Muscle of leg (tissue), 11 donors: ENCODE results near the gene CRHR1. TPM values are rescaled to one million over a fixed set of nuclear protein-coding genes. Genes with fewer than 3 reads are reported as not detected.
"Not testable (repeated sequence)": the region's sequence is repeated elsewhere in the genome, so short reads cannot be mapped to it uniquely, and the experiment has no call there.

Experiments
- DNase-seq: peaks from one replicate; pipeline ENCODE4 v3.0.0; 2013
- H3K27ac ChIP-seq: one replicate; pipeline ENCODE4 v1.5.1; 2013; ENCODE audit warnings: mild to moderate bottlenecking, low read length, control low read depth
- H3K27me3 ChIP-seq: one replicate; pipeline ENCODE4 v1.6.1; 2013; ENCODE audit warnings: low read length; ENCODE audit not compliant: control insufficient read depth, insufficient read depth
- H3K36me3 ChIP-seq: one replicate; pipeline ENCODE4 v1.6.1; 2013; ENCODE audit warnings: low read length; ENCODE audit not compliant: control insufficient read depth, insufficient read depth
- H3K4me1 ChIP-seq: one replicate; pipeline ENCODE4 v1.6.1; 2013; ENCODE audit warnings: low read length; ENCODE audit not compliant: control insufficient read depth, insufficient read depth
- H3K4me3 ChIP-seq: one replicate; pipeline ENCODE4 v1.5.1; 2013; ENCODE audit warnings: low read length, control low read depth
- H3K9me3 ChIP-seq: replicated peaks from 2 replicates; pipeline ENCODE4 v1.6.1; 2013; ENCODE audit warnings: low read depth, low read length; ENCODE audit not compliant: control insufficient read depth
- WGBS: methylation state at CpG from one replicate; pipeline ENCODE4 v1.1.5; 2013; ENCODE audit warnings: missing lambda C conversion rate; ENCODE audit not compliant: insufficient coverage; 5-methylcytosine and 5-hydroxymethylcytosine counted together
- polyA plus RNA-seq, 8 donors: library from polyadenylated mRNA; unstranded; fragments of 120-200 nt; gene quantifications; one replicate each; pipeline versions ENCODE4 v1.2.1 to v1.2.3, GENCODE V29; 2013; ENCODE audit warnings: inconsistent platforms in 1 of 8, low replicate concordance in 1 of 8; ENCODE audit not compliant: insufficient read length in 8 of 8, insufficient read depth in 1 of 8
- total RNA-seq: library from RNA; stranded (reverse); fragments of 120-200 nt; gene quantifications from one replicate; pipeline ENCODE4 v1.2.4, GENCODE V29; 2013

The CRHR1 gene
- total and polyA plus RNA-seq, 9 donors: 0.09 to 0.98 (median 0.52) TPM; not detected in 5

DNA sequence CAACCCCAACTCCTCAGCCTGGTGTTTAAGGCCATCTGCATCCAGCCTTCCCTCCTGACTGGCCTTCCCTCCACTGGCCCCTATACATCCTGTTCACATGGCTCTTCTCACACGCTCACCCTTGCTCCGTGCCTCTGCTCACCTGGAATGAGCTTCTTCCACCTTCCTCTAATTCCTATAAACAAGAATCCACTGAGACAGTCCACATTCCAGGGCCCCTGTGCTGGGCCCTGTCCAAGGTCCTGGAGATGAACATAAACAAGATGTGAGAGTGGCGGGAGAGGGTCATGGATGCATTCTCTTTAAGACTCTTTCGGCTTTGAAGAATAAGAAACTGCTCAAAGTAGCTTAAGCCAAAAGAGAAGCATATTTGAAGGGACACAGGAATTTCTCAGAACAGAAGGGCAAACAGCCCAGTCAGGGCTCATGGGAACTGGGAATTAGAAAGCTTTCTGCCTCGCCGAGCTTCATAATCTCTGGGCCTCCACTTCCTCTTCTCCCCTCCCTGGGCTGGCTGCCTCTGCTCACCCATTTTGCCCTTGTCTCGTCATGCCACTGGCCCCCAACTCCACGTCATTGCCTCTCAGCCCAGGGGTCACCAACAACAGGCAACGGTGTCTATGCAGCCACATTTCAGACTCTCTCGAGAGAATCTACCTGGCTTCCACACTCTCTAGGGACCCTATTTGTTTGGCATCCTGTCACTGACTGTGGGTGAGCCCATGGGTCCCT is 74.0 kb downstream of the CRHR1 start:
- no peak overlapping the region for H3K27ac ChIP-seq
- no peaks in the 10 kb centered on the region for H3K27me3 ChIP-seq
- H3K4me1 ChIP-seq: no peaks in the 10 kb centered on the region
- DNase-seq: peak; percentile 70
- H3K36me3 ChIP-seq: no peaks in the 10 kb centered on the region
- H3K9me3 ChIP-seq: no peaks in the 10 kb centered on the region
- no peak overlapping the region for H3K4me3 ChIP-seq
- WGBS: 26% methylated on average over 10 of the region's 10 CpGs

DNA sequence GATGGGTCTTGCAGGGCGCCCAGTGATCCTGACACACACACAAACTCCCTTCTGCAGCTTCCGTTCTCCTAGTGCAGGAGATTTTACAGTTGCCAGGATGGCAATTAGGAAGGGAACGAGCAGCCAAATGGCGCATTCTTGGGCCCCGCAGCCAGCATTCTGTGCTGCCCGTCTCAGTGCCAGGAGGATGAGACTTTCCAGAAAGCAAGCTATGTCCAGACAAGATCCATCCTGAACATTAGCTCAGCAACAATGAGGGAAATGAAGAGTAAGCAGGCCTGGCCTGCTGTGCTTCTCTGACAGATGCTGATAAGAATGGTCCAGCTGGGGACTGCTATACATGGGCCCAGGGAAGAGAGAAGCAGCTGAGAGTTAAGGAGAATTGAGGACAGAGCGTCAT is 77.0 kb downstream of the CRHR1 start:
- Histone ChIP-seq H3K4me3 (no peak overlapping the region), H3K27ac (no peak overlapping the region), H3K9me3 (no peaks in the 10 kb centered on the region), H3K27me3 (peaks cover 12% of the 10 kb centered on the region), H3K36me3 (no peaks in the 10 kb centered on the region), H3K4me1 (no peaks in the 10 kb centered on the region)
- no peak for DNase-seq
- whole genome bisulfite sequencing: 80% methylated on average over 5 of the region's 7 CpGs

DNA sequence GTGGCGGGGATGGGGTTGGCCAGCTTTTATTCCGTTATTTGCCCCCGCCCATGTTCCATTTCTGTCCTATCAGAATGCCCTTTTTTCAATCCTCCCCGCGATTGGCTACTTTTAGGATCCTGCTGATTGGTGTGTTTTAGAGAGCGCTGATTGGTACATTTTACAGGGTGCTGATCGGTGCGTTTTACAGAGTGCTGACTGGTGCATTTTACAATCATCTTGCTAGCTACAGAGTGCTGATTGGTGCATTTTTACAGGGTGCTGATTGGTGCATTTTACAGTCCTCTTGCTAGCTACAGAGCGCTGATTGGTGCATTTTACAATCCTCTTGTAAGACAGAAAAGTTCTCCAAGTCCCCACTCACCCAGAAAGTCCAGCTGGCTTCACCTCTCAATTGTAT is 78.0 kb downstream of the CRHR1 start:
- H3K9me3 ChIP-seq, H3K4me3 ChIP-seq, DNase-seq, H3K4me1 ChIP-seq, H3K27ac ChIP-seq, H3K36me3 ChIP-seq: not testable (repeated sequence)
- H3K27me3 ChIP-seq: peaks cover 12% of the 10 kb centered on the region
- 93% methylated on average over 3 of the region's 9 CpGs for WGBS

DNA sequence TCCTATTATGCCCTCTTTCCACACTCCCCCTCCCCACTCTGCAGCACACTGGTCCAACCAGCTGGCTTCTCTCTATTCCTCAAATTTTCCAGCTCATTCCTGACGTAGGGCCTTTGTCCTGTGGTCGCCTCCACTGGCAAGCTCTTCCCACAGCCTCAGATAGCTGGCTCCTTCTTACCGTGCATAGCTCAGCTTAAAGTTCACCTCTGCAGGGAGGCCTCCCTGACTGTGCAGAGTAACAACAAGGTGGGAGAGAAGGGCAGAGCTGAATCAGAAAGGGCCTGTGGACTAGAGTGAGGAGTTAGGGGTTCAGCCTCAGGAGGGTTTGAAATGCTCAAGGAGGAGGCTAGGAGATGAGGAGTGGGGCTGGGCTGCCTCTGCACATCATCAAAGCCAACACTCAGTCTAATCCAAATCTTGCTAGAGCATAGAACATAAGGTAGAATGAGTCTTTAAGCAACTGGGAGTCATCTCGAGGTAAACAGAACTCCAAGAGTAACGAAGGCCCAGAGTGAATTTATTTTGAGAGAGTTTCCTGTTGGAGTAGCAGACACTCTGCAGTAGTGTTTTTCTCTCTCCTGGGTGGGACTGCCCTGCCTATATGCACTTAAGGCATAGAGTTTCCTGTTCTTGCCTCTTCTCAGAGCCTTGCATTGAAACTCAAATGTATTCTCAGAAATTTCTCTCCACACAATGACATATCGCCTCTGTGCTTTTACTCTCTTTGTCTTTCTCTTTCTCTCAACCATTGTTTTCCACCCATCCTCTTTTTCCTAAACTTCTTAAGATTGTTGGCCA is 79.9 kb downstream of the CRHR1 start:
- no peaks in the 10 kb centered on the region for H3K36me3 ChIP-seq
- no peaks in the 10 kb centered on the region for H3K9me3 ChIP-seq
- peaks cover 12% of the 10 kb centered on the region for H3K27me3 ChIP-seq
- no peak overlapping the region for H3K27ac ChIP-seq
- no peak overlapping the region for H3K4me3 ChIP-seq
- WGBS: 50% methylated on average over 3 of the region's 6 CpGs
- no peaks in the 10 kb centered on the region for H3K4me1 ChIP-seq
- DNase-seq: no peak

- no peak overlapping the region for H3K27ac ChIP-seq
- H3K4me1 ChIP-seq: no peaks in the 10 kb centered on the region
- peaks cover 12% of the 10 kb centered on the region for H3K27me3 ChIP-seq
- no peak overlapping the region for H3K4me3 ChIP-seq
- no peaks in the 10 kb centered on the region for H3K36me3 ChIP-seq
- WGBS: 80% methylated on average over 1 of the region's 6 CpGs
- H3K9me3 ChIP-seq: no peaks in the 10 kb centered on the region
- no peak for DNase-seq
Measured at GRCh38 chr17:45867171-45867570, 83.1 kb downstream of the CRHR1 start.

- DNase-seq: no peak
- 63% methylated on average over 6 of the region's 8 CpGs for WGBS
- peaks cover 14% of the 10 kb centered on the region for H3K27me3 ChIP-seq
- H3K36me3 ChIP-seq: no peaks in the 10 kb centered on the region
- no peak overlapping the region for H3K4me3 ChIP-seq
- no peaks in the 10 kb centered on the region for H3K4me1 ChIP-seq
- no peak overlapping the region for H3K27ac ChIP-seq
- H3K9me3 ChIP-seq: no peaks in the 10 kb centered on the region
Measured at GRCh38 chr17:45867702-45868101, 83.6 kb downstream of the CRHR1 start.

DNA sequence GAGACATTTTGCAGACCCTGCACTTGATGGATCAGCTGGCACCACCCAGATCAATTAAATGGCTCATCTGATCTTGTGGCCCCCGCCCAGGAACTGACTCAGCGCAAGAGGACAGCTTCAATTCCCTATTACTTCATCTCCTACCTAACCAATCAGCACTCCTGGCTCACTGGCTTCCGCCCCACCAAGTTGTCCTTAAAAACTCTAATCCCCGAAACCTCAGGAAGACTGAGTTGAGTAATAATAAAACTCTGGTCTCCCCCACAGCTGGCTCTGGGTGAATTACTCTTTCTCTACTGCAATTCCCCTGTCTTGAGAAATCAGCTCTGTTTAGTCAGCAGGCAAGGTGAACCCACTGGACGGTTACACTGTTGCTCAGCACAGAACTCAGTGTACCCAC is 84.2 kb downstream of the CRHR1 start:
- H3K36me3 ChIP-seq: no peaks in the 10 kb centered on the region
- no peaks in the 10 kb centered on the region for H3K4me1 ChIP-seq
- H3K27me3 ChIP-seq: peaks cover 14% of the 10 kb centered on the region
- DNase-seq: no peak
- WGBS: 52% methylated on average over 4 of the region's 5 CpGs
- H3K27ac ChIP-seq: no peak overlapping the region
- no peaks in the 10 kb centered on the region for H3K9me3 ChIP-seq
- no peak overlapping the region for H3K4me3 ChIP-seq

- Histone ChIP-seq H3K4me3 (no peak overlapping the region), H3K9me3 (no peaks in the 10 kb centered on the region), H3K27me3 (peaks cover 11% of the 10 kb centered on the region), H3K36me3 (no peaks in the 10 kb centered on the region), H3K4me1 (no peaks in the 10 kb centered on the region), H3K27ac (no peak overlapping the region)
- peak; percentile 12 for DNase-seq
- WGBS: 53% methylated on average over 9 of the region's 14 CpGs
Measured at GRCh38 chr17:45869676-45870341, 85.7 kb downstream of the CRHR1 start.

DNA sequence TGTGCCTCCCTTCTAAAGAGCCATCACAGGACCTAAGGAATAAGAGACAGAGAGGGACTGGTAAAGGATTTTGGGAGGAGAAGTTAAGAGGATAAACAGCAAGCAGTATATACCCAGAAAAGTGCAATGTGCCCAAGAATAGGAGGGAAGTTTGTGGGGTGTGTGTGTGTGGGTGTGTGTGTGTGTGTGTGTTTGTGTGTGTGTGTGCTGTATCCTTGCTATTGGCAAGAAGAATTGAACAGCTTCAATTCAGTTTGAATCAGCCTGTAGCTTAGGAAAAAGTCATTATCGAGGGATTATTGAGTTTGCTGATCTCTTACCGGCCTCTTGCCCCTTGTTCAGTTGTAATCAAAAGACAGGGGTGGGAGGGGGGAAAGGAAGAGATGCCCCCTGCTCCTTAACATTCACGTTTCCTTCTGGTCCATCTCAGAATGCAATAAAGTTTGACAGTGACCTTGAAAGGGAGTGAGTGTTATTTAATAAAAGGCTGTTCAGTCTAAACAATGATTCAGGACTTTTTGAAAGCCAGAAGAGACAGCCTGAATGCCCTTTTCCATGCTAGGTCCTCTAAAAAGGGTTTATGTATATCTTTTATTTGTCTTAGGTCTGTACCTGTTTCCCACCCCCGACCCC is 86.3 kb downstream of the CRHR1 start:
- H3K9me3 ChIP-seq: no peaks in the 10 kb centered on the region
- no peak overlapping the region for H3K27ac ChIP-seq
- H3K27me3 ChIP-seq: peaks cover 7% of the 10 kb centered on the region
- no peaks in the 10 kb centered on the region for H3K36me3 ChIP-seq
- H3K4me3 ChIP-seq: no peak overlapping the region
- H3K4me1 ChIP-seq: no peaks in the 10 kb centered on the region
- no peak for DNase-seq
- WGBS: 33% methylated on average over 1 of the region's 4 CpGs

DNA sequence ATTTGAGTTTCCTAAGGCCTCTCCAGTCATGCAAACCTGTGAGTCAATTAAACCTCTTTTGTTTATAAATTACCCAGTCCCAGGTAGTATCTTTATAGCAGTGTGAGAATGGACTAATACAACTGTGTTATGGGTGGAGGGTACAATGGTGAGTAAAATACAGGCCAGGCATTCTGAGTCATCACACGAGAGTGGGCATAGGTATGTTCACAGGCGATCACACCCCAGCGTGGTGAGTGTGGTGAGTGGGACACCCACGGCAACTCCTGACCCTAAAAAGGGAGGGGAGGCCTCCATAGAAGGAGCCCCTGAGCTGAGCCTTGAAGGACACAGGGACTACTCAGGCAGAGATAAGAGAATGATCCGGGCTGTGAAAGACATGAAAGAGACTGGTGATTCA is 87.6 kb downstream of the CRHR1 start:
- H3K27ac ChIP-seq: no peak overlapping the region
- H3K27me3 ChIP-seq: peaks cover 4% of the 10 kb centered on the region
- 83% methylated on average over 5 of the region's 5 CpGs for WGBS
- H3K4me3 ChIP-seq: no peak overlapping the region
- H3K9me3 ChIP-seq: no peaks in the 10 kb centered on the region
- no peaks in the 10 kb centered on the region for H3K4me1 ChIP-seq
- no peak for DNase-seq
- no peaks in the 10 kb centered on the region for H3K36me3 ChIP-seq
